OCI-LY1 (cell line): ENCODE results near the gene SLC19A1.

Experiments used
- H2AFZ ChIP-seq: fragments of 200-600 bp; sonication (generic), shearing (Covaris generic); 2 replicates; pipeline ENCODE4 v1.6.0; 2014; ENCODE audit warnings: antibody characterized with exemption, mild to moderate bottlenecking, low read length
- H3F3A ChIP-seq: fragments of 200-600 bp; sonication (generic), shearing (Covaris generic); 2 replicates; pipeline ENCODE4 v1.6.0; 2014; ENCODE audit warnings: mild to moderate bottlenecking, antibody characterized with exemption, low read length, moderate library complexity; ENCODE audit not compliant: insufficient read depth
- H3K27ac ChIP-seq: fragments of 200-600 bp; sonication (generic); 2 replicates; pipeline ENCODE4 v1.5.1; 2014; ENCODE audit warnings: low read length, mixed run types, mild to moderate bottlenecking, low read depth; ENCODE audit not compliant: poor library complexity, severe bottlenecking
- H3K27me3 ChIP-seq: fragments of 200-600 bp; sonication (generic); 2 replicates; pipeline ENCODE4 v1.6.0; 2014; ENCODE audit warnings: antibody characterized with exemption, mild to moderate bottlenecking, low read length, moderate library complexity; ENCODE audit not compliant: insufficient read depth
- H3K36me3 ChIP-seq: fragments of 200-600 bp; sonication (generic); 2 replicates; pipeline ENCODE4 v1.6.1; 2014; ENCODE audit warnings: mild to moderate bottlenecking, antibody characterized with exemption, low read length, moderate library complexity, mixed read lengths; ENCODE audit not compliant: insufficient read depth
- H3K4me1 ChIP-seq: fragments of 200-600 bp; sonication (generic); 2 replicates; pipeline ENCODE4 v1.5.1; 2014; ENCODE audit warnings: mild to moderate bottlenecking, low read length, moderate library complexity; ENCODE audit not compliant: insufficient read depth, severe bottlenecking
- H3K4me2 ChIP-seq: fragments of 200-600 bp; sonication (generic), shearing (Covaris generic); 2 replicates; pipeline ENCODE4 v1.6.1; 2014; ENCODE audit warnings: low read length
- H3K4me3 ChIP-seq: fragments of 200-600 bp; sonication (generic); 2 replicates; pipeline ENCODE4 v1.5.1; 2014; ENCODE audit warnings: low read length, low read depth, mild to moderate bottlenecking, mixed read lengths; ENCODE audit not compliant: poor library complexity, severe bottlenecking
- H3K79me2 ChIP-seq: fragments of 200-600 bp; shearing (Covaris generic); 2 replicates; pipeline ENCODE4 v1.6.1; 2016; ENCODE audit warnings: mixed run types, low read length, mixed read lengths; ENCODE audit not compliant: insufficient read depth
- H3K9ac ChIP-seq: fragments of 200-600 bp; sonication (generic), shearing (Covaris generic); 2 replicates; pipeline ENCODE4 v1.6.1; 2014; ENCODE audit warnings: mild to moderate bottlenecking, low read length, mixed read lengths
- H3K9me2 ChIP-seq: fragments of 200-600 bp; sonication (generic), shearing (Covaris generic); 2 replicates; pipeline ENCODE4 v1.6.1; 2014; ENCODE audit warnings: low read depth, mild to moderate bottlenecking, low read length, mixed read lengths
- H3K9me3 ChIP-seq: fragments of 200-600 bp; shearing (Covaris generic); 2 replicates; pipeline ENCODE4 v1.6.1; 2014; ENCODE audit warnings: low read length, mixed read lengths
- H4K20me1 ChIP-seq: fragments of 200-600 bp; sonication (generic), shearing (Covaris generic); 2 replicates; pipeline ENCODE4 v1.6.0; 2016; ENCODE audit warnings: mild to moderate bottlenecking, low read length; ENCODE audit not compliant: insufficient read depth
- CTCF ChIP-seq: fragments of 200-600 bp; sonication (generic), shearing (Covaris generic); IDR thresholded peaks from 2 replicates; pipeline ENCODE4 v1.5.1; 2017; ENCODE audit warnings: mild to moderate bottlenecking, antibody characterized with exemption, low read length, moderate library complexity, mixed read lengths
- EZH2 ChIP-seq: fragments of 200-600 bp; sonication (generic), shearing (Covaris generic); IDR thresholded peaks from 2 replicates; pipeline ENCODE4 v1.8.0; 2017; ENCODE audit warnings: borderline replicate concordance, mixed run types, mild to moderate bottlenecking, antibody characterized with exemption, low read length, moderate library complexity, mixed read lengths

SLC19A1 gene

DNA sequence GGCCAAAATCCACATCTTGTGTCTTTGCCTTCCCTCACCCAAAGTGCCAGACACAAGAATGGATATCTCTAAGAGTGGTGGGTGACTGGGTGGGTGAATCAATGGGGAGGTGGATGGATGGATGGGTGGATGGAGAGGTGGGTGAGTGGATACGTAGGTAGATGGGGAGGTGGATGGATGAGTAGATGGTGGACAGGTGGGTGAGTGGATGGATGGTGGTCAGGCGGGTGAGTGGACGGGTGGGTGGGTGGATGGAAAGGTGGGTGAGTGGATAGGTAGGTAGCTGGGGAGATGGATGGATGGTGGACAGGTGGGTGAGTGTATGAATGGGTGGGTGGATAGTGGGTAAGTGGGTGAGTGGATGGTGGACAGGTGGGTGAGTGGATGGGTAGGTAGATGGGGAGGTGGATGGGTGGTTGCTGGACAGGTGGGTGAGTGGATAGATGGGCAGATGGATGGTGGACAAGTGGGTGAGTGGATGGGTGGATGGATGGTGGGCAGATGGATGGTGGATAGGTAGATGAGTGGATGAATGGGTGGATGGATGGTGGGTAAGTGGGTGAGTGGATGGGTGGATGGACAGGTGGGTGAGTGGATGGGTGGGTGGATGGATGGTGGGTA, 34.2 kb downstream of the SLC19A1 start:
- Histone ChIP-seq H2AFZ (no peak overlapping the region), H3K9me2 (no peaks in the 10 kb centered on the region), H3K9me3 (no peaks in the 10 kb centered on the region), H4K20me1 (no peaks in the 10 kb centered on the region), H3K79me2 (no peaks in the 10 kb centered on the region), H3K4me1 (no peaks in the 10 kb centered on the region), H3K9ac (no peak overlapping the region), H3K36me3 (no peaks in the 10 kb centered on the region), H3K27me3 (peaks cover 6% of the 10 kb centered on the region; the same call in 1 of the 2 replicates), H3K4me3 (no peak overlapping the region), H3K4me2 (no peak overlapping the region), H3K27ac (no peak overlapping the region), H3F3A (no peaks in the 10 kb centered on the region)
- TF ChIP-seq EZH2 (no peak), CTCF (no peak)

- no peaks in the 10 kb centered on the region for H3K36me3 ChIP-seq
- no peak overlapping the region for H2AFZ ChIP-seq
- H3K4me1 ChIP-seq, result no peaks in the 10 kb centered on the region
- no peaks in the 10 kb centered on the region for H4K20me1 ChIP-seq
- H3K4me2 ChIP-seq, result no peak overlapping the region
- no peaks in the 10 kb centered on the region for H3K9me2 ChIP-seq
- no peak overlapping the region for H3K27ac ChIP-seq
- H3K4me3 ChIP-seq, result no peak overlapping the region
- no peak overlapping the region for H3K9ac ChIP-seq
- no peaks in the 10 kb centered on the region for H3K79me2 ChIP-seq
- peaks cover 6% of the 10 kb centered on the region; the same call in 1 of the 2 replicates for H3K27me3 ChIP-seq
- H3F3A ChIP-seq, result no peaks in the 10 kb centered on the region
- TF ChIP-seq EZH2, result no peak
- no peak for TF ChIP-seq CTCF
- H3K9me3 ChIP-seq, result no peaks in the 10 kb centered on the region
Observed at GRCh38 chr21:45507523-45507875, 34.7 kb downstream of the SLC19A1 start.

- Histone ChIP-seq H2AFZ (no peak overlapping the region), H3K27me3 (peaks cover 6% of the 10 kb centered on the region; the same call in 1 of the 2 replicates), H3K9me2 (no peaks in the 10 kb centered on the region), H4K20me1 (no peaks in the 10 kb centered on the region), H3K27ac (no peak overlapping the region), H3K9ac (no peak overlapping the region), H3F3A (no peaks in the 10 kb centered on the region), H3K4me3 (no peak overlapping the region), H3K4me2 (no peak overlapping the region), H3K4me1 (no peaks in the 10 kb centered on the region), H3K36me3 (no peaks in the 10 kb centered on the region), H3K79me2 (no peaks in the 10 kb centered on the region), H3K9me3 (no peaks in the 10 kb centered on the region)
- no peak for TF ChIP-seq EZH2
- TF ChIP-seq CTCF, result no peak
Observed at GRCh38 chr21:45506836-45507522, 35.3 kb downstream of the SLC19A1 start.
